CD14-positive monocyte (primary cell): ENCODE data around the gene MAGEA1. TPM values are rescaled to one million over a fixed set of nuclear protein-coding genes. Genes with fewer than 3 reads are reported as not detected.
A peak's percentile ranks its signal among the peaks of the same experiment; 100 is the strongest.

Experiments
- DNase-seq, 3 donors: peaks; one replicate each; pipeline ENCODE4 v3.0.0-alpha.2; 2011 to 2022
- H2AFZ ChIP-seq: 2 replicates; pipeline ENCODE4 v1.6.0; 2012; ENCODE audit warnings: mild to moderate bottlenecking, low read depth, low read length, inconsistent platforms; ENCODE audit not compliant: insufficient read depth, poor library complexity, severe bottlenecking
- H3K27ac ChIP-seq, 2 donors: 1 replicate in 1 of 2; 2 replicates in 1 of 2; pipeline ENCODE4 v1.5.1; 2012 to 2013; ENCODE audit warnings: low read length in 2 of 2, control low read depth in 1 of 2, inconsistent platforms in 1 of 2, low read depth in 1 of 2, mild to moderate bottlenecking in 1 of 2
- H3K27me3 ChIP-seq, 2 donors: one replicate each; pipeline versions ENCODE4 v1.6.0 to v1.6.1; 2011 to 2013; ENCODE audit warnings: low read length in 2 of 2; ENCODE audit not compliant: control insufficient read depth in 2 of 2, insufficient read depth in 2 of 2
- H3K36me3 ChIP-seq, 2 donors: replicated peaks in 1 of 2; 1 replicate in 1 of 2; 2 replicates in 1 of 2; pipeline versions ENCODE4 v1.5.1 to v1.6.1; 2012 to 2013; ENCODE audit warnings: low read length in 2 of 2, control low read depth in 1 of 2, inconsistent platforms in 1 of 2, mild to moderate bottlenecking in 1 of 2; ENCODE audit not compliant: insufficient read depth in 2 of 2, control insufficient read depth in 1 of 2
- H3K4me1 ChIP-seq, 2 donors: 1 replicate in 1 of 2; 2 replicates in 1 of 2; pipeline versions ENCODE4 v1.5.1 to v1.6.1; 2012 to 2013; ENCODE audit warnings: low read length in 2 of 2, control low read depth in 1 of 2, inconsistent platforms in 1 of 2, mild to moderate bottlenecking in 1 of 2, moderate library complexity in 1 of 2; ENCODE audit not compliant: insufficient read depth in 2 of 2, control insufficient read depth in 1 of 2
- H3K4me2 ChIP-seq: replicated peaks from 2 replicates; pipeline ENCODE3; 2012; ENCODE audit warnings: low read length, moderate library complexity, mild to moderate bottlenecking; ENCODE audit not compliant: poor library complexity, severe bottlenecking; ENCODE audit errors: extremely low read depth
- H3K4me3 ChIP-seq, 3 experiments: fragments of 200-600 bp in 1 of 3; sonication (generic) in 1 of 3; replicated peaks in 1 of 3; 1 replicate in 2 of 3; 2 replicates in 1 of 3; pipeline ENCODE4 v1.5.1; 2011 to 2013; ENCODE audit warnings: low read length in 3 of 3, mild to moderate bottlenecking in 3 of 3, control low read depth in 2 of 3, low read depth in 2 of 3, inconsistent platforms in 1 of 3, moderate library complexity in 1 of 3
- H3K79me2 ChIP-seq: 2 replicates; pipeline ENCODE4 v1.6.0; 2012; ENCODE audit warnings: mild to moderate bottlenecking, control low read depth, inconsistent platforms, low read length, moderate library complexity; ENCODE audit not compliant: insufficient read depth
- H3K9ac ChIP-seq: 2 replicates; pipeline ENCODE4 v1.6.0; 2017; ENCODE audit warnings: low read length, mild to moderate bottlenecking; ENCODE audit not compliant: insufficient read depth, poor library complexity, severe bottlenecking
- H3K9me3 ChIP-seq, 2 donors: replicated peaks in 1 of 2; 1 replicate in 1 of 2; 2 replicates in 1 of 2; pipeline versions ENCODE4 v1.5.1 to v1.6.1; 2012 to 2013; ENCODE audit warnings: low read length in 2 of 2, control low read depth in 1 of 2; ENCODE audit not compliant: control insufficient read depth in 1 of 2, insufficient read depth in 1 of 2
- H4K20me1 ChIP-seq: 2 replicates; pipeline ENCODE4 v1.6.0; 2012; ENCODE audit warnings: mild to moderate bottlenecking, low read length, control low read depth, moderate library complexity; ENCODE audit not compliant: insufficient read depth
- H3K27ac Mint-ChIP-seq, 7 donors: one replicate each; pipeline ENCODE4 v1.8.0; 2020; ENCODE audit warnings: mild to moderate bottlenecking in 7 of 7, mixed read lengths in 7 of 7, moderate library complexity in 6 of 7, inconsistent platforms in 2 of 7
- H3K27me3 Mint-ChIP-seq, 3 donors: one replicate each; pipeline ENCODE4 v1.8.0; 2021 to 2022; ENCODE audit warnings: low read depth in 3 of 3, mild to moderate bottlenecking in 3 of 3, mixed read lengths in 3 of 3, moderate library complexity in 3 of 3, inconsistent platforms in 1 of 3
- H3K36me3 Mint-ChIP-seq, 2 donors: one replicate each; pipeline ENCODE4 v1.8.0; 2020; ENCODE audit warnings: mixed read lengths in 2 of 2, inconsistent platforms in 1 of 2, mild to moderate bottlenecking in 1 of 2
- H3K4me1 Mint-ChIP-seq: one replicate; pipeline ENCODE4 v1.8.0; 2020; ENCODE audit warnings: mild to moderate bottlenecking, mixed read lengths
- H3K4me3 Mint-ChIP-seq, 2 donors: one replicate each; pipeline ENCODE4 v1.8.0; 2020; ENCODE audit warnings: mild to moderate bottlenecking in 2 of 2, mixed read lengths in 2 of 2, moderate library complexity in 1 of 2
- H3K9me3 Mint-ChIP-seq, 7 donors: one replicate each; pipeline ENCODE4 v1.8.0; 2020 to 2022; ENCODE audit warnings: mixed read lengths in 7 of 7, mild to moderate bottlenecking in 6 of 7, moderate library complexity in 6 of 7, inconsistent platforms in 2 of 7
- CTCF ChIP-seq: fragments of 200-600 bp; IDR thresholded peaks from one replicate; pipeline ENCODE4 v1.8.0; 2022; ENCODE audit warnings: antibody characterized with exemption, mild to moderate bottlenecking
- WGBS: methylation state at CpG from one replicate; pipeline ENCODE4 v1.1.5; 2013; ENCODE audit warnings: missing lambda C conversion rate; ENCODE audit not compliant: insufficient coverage; 5-methylcytosine and 5-hydroxymethylcytosine counted together
- intact Hi-C, 2 donors: fragments of 100-400 bp; cut with micrococcal nuclease; formaldehyde crosslinking; loops; one replicate each; pipeline versions ENCODE4 v1.15.0 to v1.15.1; 2023
- polyA plus RNA-seq, 3 donors: library from polyadenylated mRNA; depleted of rRNA in 1 of 3; unstranded in 2 of 3; stranded (reverse) in 1 of 3; fragments of 300-500 nt in 2 of 3; fragments of >200 nt in 1 of 3; fragmentation: Illumina TruSeq in 2 of 3; gene quantifications; 1 replicate in 2 of 3; 2 replicates in 1 of 3; pipeline ENCODE4 v1.2.3, GENCODE V29; 2012 to 2021

The MAGEA1 gene
- polyA plus RNA-seq, 3 donors = not detected

GRCh38 chrX:153225438-153226098 is 46.5 kb downstream of the MAGEA1 start:
- Mint-ChIP-seq H3K4me3 (peak overlapping the region; percentile 7 to 37), H3K9me3 (peaks cover 0 to 2% (median 0%) of the 10 kb centered on the region in 7 donors), H3K4me1 (peaks cover 11% of the 10 kb centered on the region), H3K27ac (peak overlapping the region in 4 of 7 donors; percentile 6 to 82 (median 50)), H3K27me3 (peaks cover 2 to 28% (median 20%) of the 10 kb centered on the region in 3 donors), H3K36me3 (no peaks in the 10 kb centered on the region)
- Histone ChIP-seq H2AFZ (no peak overlapping the region), H3K4me3 (no peak overlapping the region), H3K4me1 (peaks cover 0 to 4% of the 10 kb centered on the region in 2 donors), H4K20me1 (no peaks in the 10 kb centered on the region), H3K79me2 (no peaks in the 10 kb centered on the region), H3K4me2 (no peak overlapping the region), H3K36me3 (no peaks in the 10 kb centered on the region), H3K27me3 (peaks cover 0 to 11% of the 10 kb centered on the region in 2 donors), H3K9me3 (no peaks in the 10 kb centered on the region), H3K9ac (no peak overlapping the region), H3K27ac (no peak overlapping the region)
- intact Hi-C loops = no loop called here
- 88% methylated on average over 4 of the region's 8 CpGs for WGBS
- no peak for TF ChIP-seq CTCF
- no peak for DNase-seq

GRCh38 chrX:153226344-153227185 is 47.5 kb downstream of the MAGEA1 start:
- peak overlapping the region; percentile 5 to 48 (median 13) for H3K4me3 ChIP-seq
- Mint-ChIP-seq H3K27me3 (peaks cover 2 to 27% (median 26%) of the 10 kb centered on the region in 3 donors), H3K4me1 (peaks cover 11% of the 10 kb centered on the region), H3K36me3 (no peaks in the 10 kb centered on the region), H3K4me3 (peak overlapping the region; percentile 73 to 78), H3K27ac (peak overlapping the region; percentile 63 to 82 (median 70)), H3K9me3 (peaks cover 0 to 2% (median 0%) of the 10 kb centered on the region in 7 donors)
- peak overlapping the region; percentile 16 to 24 for H3K27ac ChIP-seq
- H4K20me1 ChIP-seq = no peaks in the 10 kb centered on the region
- H3K9ac ChIP-seq = peak overlapping the region; percentile 40
- intact Hi-C loops = no loop called here
- no peaks in the 10 kb centered on the region for H3K36me3 ChIP-seq
- WGBS = 36% methylated on average over 8 of the region's 16 CpGs
- no peaks in the 10 kb centered on the region for H3K79me2 ChIP-seq
- no peak for TF ChIP-seq CTCF
- peaks cover 0 to 4% of the 10 kb centered on the region in 2 donors for H3K4me1 ChIP-seq
- H2AFZ ChIP-seq = no peak overlapping the region
- peak overlapping the region; percentile 36 for H3K4me2 ChIP-seq
- no peaks in the 10 kb centered on the region for H3K9me3 ChIP-seq
- peak; percentile 54 to 78 (median 66) for DNase-seq
- H3K27me3 ChIP-seq = peaks cover 0 to 11% of the 10 kb centered on the region in 2 donors

Other genes starting within 250 kb of the MAGEA1 start
- gene PNMA5, start 185.2 kb upstream of the MAGEA1 start, polyA plus RNA-seq = 1 to 10 TPM in 1 of 3 donors, under 1 TPM in 1, not detected in 1; 0.06 to 2.1 TPM
- under 1 TPM in 1 of 3 donors, not detected in 2; 0.79 TPM for gene PNMA3, start 122.8 kb upstream of the MAGEA1 start, polyA plus RNA-seq
- under 1 TPM in 2 of 3 donors, not detected in 1; 0.04 to 0.12 TPM for gene PNMA6A, start 106.8 kb upstream of the MAGEA1 start, polyA plus RNA-seq
- not detected for gene PNMA6F, start 142.5 kb downstream of the MAGEA1 start, polyA plus RNA-seq
- gene ZNF275, start 154.9 kb downstream of the MAGEA1 start, polyA plus RNA-seq = 1 to 10 TPM; 1.0 to 4.7 (median 2.1) TPM
- not detected for gene PNMA6E, start 222.1 kb downstream of the MAGEA1 start, polyA plus RNA-seq
- under 1 TPM; 0.04 to 0.96 (median 0.13) TPM for gene ZFP92, start 232.2 kb downstream of the MAGEA1 start, polyA plus RNA-seq